Activated CD8-positive, alpha-beta T cell treated with anti-CD3 and anti-CD28 coated beads, Interleukin-2, amount 10 ng/mL, durations not matched to agents 7 days and 5 days (primary cell): ENCODE measurements around the gene SPDYE2B. TPM values are rescaled to one million over a fixed set of nuclear protein-coding genes. Genes with fewer than 3 reads are reported as not detected.
"Not testable (repeated sequence)": the region's sequence is repeated elsewhere in the genome, so short reads cannot be mapped to it uniquely, and the experiment has no call there.

Source experiments
- ATAC-seq: fragments of 150-1000 bp; cut with Tn5 transposase; one replicate; pipeline ENCODE4 v1.10.0; 2021; ENCODE audit warnings: moderate library complexity
- CTCF ChIA-PET: fragments of 350-600 bp; sonication (Branson Sonifier 250); formaldehyde crosslinking; loops from one replicate; lab custom pipeline; 2021; ENCODE audit warnings: antibody characterized with exemption; lab: Charles Lee
- POLR2A ChIA-PET: fragments of 350-600 bp; sonication (Branson Sonifier 250); formaldehyde crosslinking; loops from one replicate; lab custom pipeline; 2021; ENCODE audit warnings: antibody characterized with exemption; lab: Charles Lee
- DNase-seq: peaks from one replicate; pipeline ENCODE4 v3.0.0-alpha.2; 2020
- H3K27ac Mint-ChIP-seq: one replicate; pipeline ENCODE4 v1.8.0; 2021; ENCODE audit warnings: mild to moderate bottlenecking, mixed read lengths
- H3K27me3 Mint-ChIP-seq: one replicate; pipeline ENCODE4 v1.8.0; 2021; ENCODE audit warnings: low read depth, mixed read lengths
- H3K36me3 Mint-ChIP-seq: one replicate; pipeline ENCODE4 v1.8.0; 2021; ENCODE audit warnings: low read depth, mixed read lengths
- H3K4me1 Mint-ChIP-seq: one replicate; pipeline ENCODE4 v1.8.0; 2021; ENCODE audit warnings: low read depth, mixed read lengths
- H3K4me3 Mint-ChIP-seq: one replicate; pipeline ENCODE4 v1.8.0; 2021; ENCODE audit warnings: mild to moderate bottlenecking, mixed read lengths
- H3K9me3 Mint-ChIP-seq: one replicate; pipeline ENCODE4 v1.8.0; 2022; ENCODE audit warnings: mixed read lengths; ENCODE audit not compliant: insufficient read depth
- total RNA-seq, 2 experiments: library from RNA; stranded (reverse); gene quantifications; one replicate each; pipeline ENCODE4 v1.2.3, GENCODE V29; 2021

The SPDYE2B gene
- total RNA-seq, 2 experiments from 2014 or later = not detected

- H3K4me1 Mint-ChIP-seq, H3K4me3 Mint-ChIP-seq, H3K27me3 Mint-ChIP-seq, H3K9me3 Mint-ChIP-seq, CTCF ChIA-PET, POLR2A ChIA-PET, H3K27ac Mint-ChIP-seq, H3K36me3 Mint-ChIP-seq: not testable (repeated sequence)
- DNase-seq = peak; percentile 55
- peak; percentile 99 for ATAC-seq
Measured at GRCh38 chr7:102616507-102617125, 33.5 kb upstream of the SPDYE2B start, which contains the start of gene RASA4. Gene RASA4, minus strand, starts transcription at chr7:102616756. Its CDS starts 67 bp downstream, at chr7:102616689.

- H3K4me1 Mint-ChIP-seq, DNase-seq, H3K27me3 Mint-ChIP-seq, H3K36me3 Mint-ChIP-seq, H3K27ac Mint-ChIP-seq, ATAC-seq, H3K9me3 Mint-ChIP-seq, POLR2A ChIA-PET, CTCF ChIA-PET, H3K4me3 Mint-ChIP-seq: not testable (repeated sequence)
Measured at GRCh38 chr7:102618122-102618521, 32.0 kb upstream of the SPDYE2B start.

GRCh38 chr7:102627271-102627904 lies 22.7 kb upstream of the SPDYE2B start:
- H3K4me3 Mint-ChIP-seq, H3K36me3 Mint-ChIP-seq, DNase-seq, H3K27ac Mint-ChIP-seq, H3K9me3 Mint-ChIP-seq, H3K4me1 Mint-ChIP-seq, ATAC-seq, CTCF ChIA-PET, H3K27me3 Mint-ChIP-seq, POLR2A ChIA-PET: not testable (repeated sequence)

GRCh38 chr7:102630622-102631021 lies 19.5 kb upstream of the SPDYE2B start:
- not testable (repeated sequence) for DNase-seq

GRCh38 chr7:102634299-102634698 lies 15.8 kb upstream of the SPDYE2B start:
- H3K27me3 Mint-ChIP-seq, ATAC-seq, H3K4me1 Mint-ChIP-seq, H3K9me3 Mint-ChIP-seq, H3K4me3 Mint-ChIP-seq, CTCF ChIA-PET, POLR2A ChIA-PET, H3K27ac Mint-ChIP-seq, H3K36me3 Mint-ChIP-seq: not testable (repeated sequence)
- peak; percentile 9 for DNase-seq

More at GRCh38 chr7:102630622-102631021, 19.5 kb upstream of the SPDYE2B start:
- H3K9me3 Mint-ChIP-seq, CTCF ChIA-PET, ATAC-seq, POLR2A ChIA-PET, H3K27ac Mint-ChIP-seq, H3K27me3 Mint-ChIP-seq, H3K4me1 Mint-ChIP-seq, H3K36me3 Mint-ChIP-seq, H3K4me3 Mint-ChIP-seq: not testable (repeated sequence)

- ATAC-seq, H3K9me3 Mint-ChIP-seq, CTCF ChIA-PET, POLR2A ChIA-PET, H3K27ac Mint-ChIP-seq, H3K4me3 Mint-ChIP-seq, H3K36me3 Mint-ChIP-seq, H3K27me3 Mint-ChIP-seq, DNase-seq, H3K4me1 Mint-ChIP-seq: not testable (repeated sequence)
Measured at GRCh38 chr7:102635354-102635753, 14.8 kb upstream of the SPDYE2B start.

GRCh38 chr7:102636956-102637355 lies 13.2 kb upstream of the SPDYE2B start:
- DNase-seq, H3K9me3 Mint-ChIP-seq, H3K4me1 Mint-ChIP-seq, ATAC-seq, H3K36me3 Mint-ChIP-seq, H3K4me3 Mint-ChIP-seq, CTCF ChIA-PET, H3K27me3 Mint-ChIP-seq, POLR2A ChIA-PET, H3K27ac Mint-ChIP-seq: not testable (repeated sequence)

- ATAC-seq, H3K27me3 Mint-ChIP-seq, H3K27ac Mint-ChIP-seq, H3K9me3 Mint-ChIP-seq, POLR2A ChIA-PET, H3K4me3 Mint-ChIP-seq, H3K4me1 Mint-ChIP-seq, DNase-seq, CTCF ChIA-PET, H3K36me3 Mint-ChIP-seq: not testable (repeated sequence)
Measured at GRCh38 chr7:102638848-102639247, 11.3 kb upstream of the SPDYE2B start.

- H3K4me1 Mint-ChIP-seq, POLR2A ChIA-PET, H3K36me3 Mint-ChIP-seq, DNase-seq, H3K4me3 Mint-ChIP-seq, H3K27ac Mint-ChIP-seq, ATAC-seq, H3K27me3 Mint-ChIP-seq, H3K9me3 Mint-ChIP-seq, CTCF ChIA-PET: not testable (repeated sequence)
Measured at GRCh38 chr7:102642691-102643090, 7.4 kb upstream of the SPDYE2B start, which contains the start of gene UPK3BL1. Gene UPK3BL1, minus strand, starts transcription at chr7:102642791. Its CDS starts 50 bp downstream, at chr7:102642741.

GRCh38 chr7:102643404-102643803 lies 6.7 kb upstream of the SPDYE2B start:
- POLR2A ChIA-PET = not testable (repeated sequence)

GRCh38 chr7:102647813-102648212 lies 2.3 kb upstream of the SPDYE2B start:
- POLR2A ChIA-PET, H3K4me3 Mint-ChIP-seq, DNase-seq: not testable (repeated sequence)

More at GRCh38 chr7:102643404-102643803, 6.7 kb upstream of the SPDYE2B start:
- H3K27me3 Mint-ChIP-seq, ATAC-seq, H3K9me3 Mint-ChIP-seq, H3K4me3 Mint-ChIP-seq, DNase-seq, H3K27ac Mint-ChIP-seq, H3K36me3 Mint-ChIP-seq, CTCF ChIA-PET, H3K4me1 Mint-ChIP-seq: not testable (repeated sequence)

GRCh38 chr7:102664765-102665164 lies 14.6 kb downstream of the SPDYE2B start:
- H3K4me3 Mint-ChIP-seq, H3K27ac Mint-ChIP-seq, H3K27me3 Mint-ChIP-seq, POLR2A ChIA-PET, CTCF ChIA-PET, ATAC-seq, H3K9me3 Mint-ChIP-seq, DNase-seq, H3K4me1 Mint-ChIP-seq, H3K36me3 Mint-ChIP-seq: not testable (repeated sequence)

More at GRCh38 chr7:102647813-102648212, 2.3 kb upstream of the SPDYE2B start:
- H3K36me3 Mint-ChIP-seq, H3K27ac Mint-ChIP-seq, ATAC-seq, H3K27me3 Mint-ChIP-seq, H3K4me1 Mint-ChIP-seq, CTCF ChIA-PET, H3K9me3 Mint-ChIP-seq: not testable (repeated sequence)
